ENCODE results near the gene ATP2C1.
"Not testable (repeated sequence)": the region's sequence is repeated elsewhere in the genome, so short reads cannot be mapped to it uniquely, and the experiment has no call there.

ATP2C1 gene

DNA sequence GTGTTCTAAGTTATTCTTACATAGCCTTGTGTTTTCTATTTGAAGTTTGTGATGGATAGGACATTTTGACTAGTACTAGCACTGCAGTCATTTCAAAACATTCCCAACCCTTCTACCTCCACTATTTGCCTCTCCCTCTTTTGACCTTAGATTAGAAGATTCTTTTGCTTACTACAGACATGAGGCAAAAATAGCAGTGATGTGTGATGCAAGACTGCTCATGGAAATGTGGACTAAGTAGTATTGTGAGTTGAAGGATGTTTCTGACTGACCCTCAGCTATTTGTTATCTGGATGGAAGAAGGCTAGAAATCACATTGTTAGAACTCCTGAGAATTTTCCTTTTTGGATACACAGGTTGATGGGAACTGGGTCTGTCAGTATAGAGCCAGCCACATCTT lies 45.9 kb downstream of the ATP2C1 start:
- no peak for DNase-seq (ENCODE audit: low spot score)

- no peak for DNase-seq (ENCODE audit: low spot score)
Measured at GRCh38 chr3:130941793-130942192, 47.9 kb downstream of the ATP2C1 start.

DNA sequence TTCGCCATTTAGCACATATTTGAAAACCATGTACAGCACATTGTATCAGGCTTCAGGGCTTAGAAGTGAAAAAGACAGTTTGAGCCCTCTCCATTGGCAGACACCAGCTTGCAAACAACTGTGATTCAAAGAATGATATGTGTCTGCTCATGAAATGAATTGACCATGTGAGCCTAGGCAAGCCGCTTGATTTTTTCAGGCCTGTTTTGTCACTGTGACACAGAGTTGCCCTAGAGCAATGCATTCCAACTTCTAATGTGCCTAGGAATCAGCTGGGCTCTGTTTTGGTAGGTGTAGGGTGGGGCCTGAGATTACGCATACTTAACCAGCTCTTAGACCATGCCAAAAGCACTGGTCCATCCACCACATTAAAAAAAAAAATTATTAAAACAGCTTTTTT lies 53.0 kb downstream of the ATP2C1 start:
- no peak for DNase-seq (ENCODE audit: low spot score)

DNA sequence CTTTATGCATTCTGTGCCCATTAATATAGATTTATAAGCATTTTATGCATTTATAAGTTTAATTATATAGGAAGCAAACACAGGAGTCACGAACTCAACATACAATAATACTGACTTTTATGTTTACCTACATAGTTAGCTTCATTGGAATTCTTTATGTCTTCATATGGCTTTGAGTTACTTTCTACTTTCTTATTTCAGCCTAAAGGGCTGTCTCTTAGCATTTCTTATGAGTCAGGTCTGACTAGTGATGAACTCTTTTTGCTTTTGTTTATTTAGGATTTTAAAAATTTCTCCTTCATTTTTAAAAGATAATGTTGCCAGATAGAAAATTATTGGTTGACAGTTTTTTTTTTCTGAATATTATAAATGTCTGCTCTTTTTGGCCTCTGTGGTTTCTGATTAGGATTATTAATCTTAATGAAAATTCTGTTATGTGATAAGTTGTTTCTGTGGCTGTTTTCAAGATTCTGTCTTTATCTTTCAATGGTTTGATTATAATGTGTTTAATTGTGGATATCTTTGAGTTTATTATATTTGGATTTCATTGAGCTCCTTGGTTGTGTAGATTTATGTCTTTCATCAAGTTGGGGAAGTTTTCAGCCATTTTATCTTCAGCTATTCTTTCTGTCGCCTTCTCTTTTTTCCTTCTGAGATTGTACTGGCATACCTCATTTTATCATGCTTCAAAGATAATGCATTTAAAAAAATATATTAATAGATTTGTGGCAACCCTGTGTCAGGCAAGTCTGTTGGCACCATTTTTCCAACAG lies 54.3 kb downstream of the ATP2C1 start:
- no peak for DNase-seq (ENCODE audit: low spot score)

GRCh38 chr3:130948929-130949328 lies 55.0 kb downstream of the ATP2C1 start:
- no peak for DNase-seq (ENCODE audit: low spot score)

GRCh38 chr3:130950124-130950523 lies 56.2 kb downstream of the ATP2C1 start:
- DNase-seq (ENCODE audit: low spot score), result no peak

DNA sequence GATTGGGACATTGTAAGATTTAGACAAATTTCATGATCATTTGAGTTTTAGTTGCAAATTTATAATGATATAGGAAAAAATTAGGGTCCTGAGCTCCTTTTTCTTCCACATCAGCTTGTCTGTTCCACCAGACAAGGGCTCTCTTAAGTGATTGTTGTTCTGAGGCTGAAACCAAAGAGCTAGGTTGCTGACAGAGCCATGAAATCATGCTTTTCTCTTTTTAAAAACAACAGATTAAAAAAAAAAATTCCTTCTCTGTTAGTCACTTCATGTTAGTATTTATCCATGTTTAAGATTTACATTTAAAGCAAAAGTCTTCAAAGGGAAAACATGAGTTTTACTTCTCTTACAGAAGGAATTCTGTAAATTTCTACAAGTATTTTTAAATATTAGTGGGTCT lies 56.8 kb downstream of the ATP2C1 start:
- DNase-seq (ENCODE audit: low spot score), result no peak

DNA sequence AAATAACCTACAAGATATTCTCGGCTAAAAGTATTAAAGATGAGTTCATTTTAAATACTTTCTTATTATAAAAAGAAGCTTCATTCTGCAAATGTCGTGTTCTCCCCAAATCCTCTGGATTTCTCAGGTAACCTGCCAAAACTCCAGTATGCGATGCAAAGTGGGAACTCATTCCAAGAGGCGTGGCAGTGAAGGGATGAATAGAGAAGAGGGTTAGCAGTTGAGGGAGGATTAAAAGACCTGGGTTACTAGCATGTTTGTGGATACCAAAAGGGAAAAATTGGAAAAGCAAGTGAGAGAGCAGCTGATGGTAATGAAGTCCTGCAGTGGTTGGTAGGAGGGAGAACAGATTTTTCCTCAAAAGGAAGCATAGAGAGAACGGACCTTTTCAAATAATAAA lies 61.6 kb downstream of the ATP2C1 start:
- no peak for DNase-seq (ENCODE audit: low spot score)

GRCh38 chr3:130956281-130956680 lies 62.4 kb downstream of the ATP2C1 start:
- DNase-seq (ENCODE audit: low spot score), result no peak

DNA sequence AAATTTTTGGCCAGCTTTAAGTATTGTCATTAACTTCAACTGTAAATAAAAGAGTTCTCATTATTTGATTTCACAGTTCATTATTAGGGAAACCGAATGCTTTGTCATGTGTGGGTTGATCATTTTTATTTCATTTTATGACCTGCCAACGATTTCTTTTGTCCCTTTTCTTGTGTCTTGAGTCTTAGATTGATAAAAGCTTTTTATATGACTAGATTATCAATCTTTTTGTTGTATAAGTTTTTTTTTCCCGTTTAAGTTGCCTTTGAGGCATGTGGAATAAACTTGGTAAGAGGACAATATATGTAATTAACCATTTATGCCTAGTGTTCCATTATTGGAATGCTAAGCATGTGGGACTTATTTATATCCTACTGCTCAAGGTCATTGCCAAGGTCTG lies 62.8 kb downstream of the ATP2C1 start:
- DNase-seq (ENCODE audit: low spot score), result no peak

DNA sequence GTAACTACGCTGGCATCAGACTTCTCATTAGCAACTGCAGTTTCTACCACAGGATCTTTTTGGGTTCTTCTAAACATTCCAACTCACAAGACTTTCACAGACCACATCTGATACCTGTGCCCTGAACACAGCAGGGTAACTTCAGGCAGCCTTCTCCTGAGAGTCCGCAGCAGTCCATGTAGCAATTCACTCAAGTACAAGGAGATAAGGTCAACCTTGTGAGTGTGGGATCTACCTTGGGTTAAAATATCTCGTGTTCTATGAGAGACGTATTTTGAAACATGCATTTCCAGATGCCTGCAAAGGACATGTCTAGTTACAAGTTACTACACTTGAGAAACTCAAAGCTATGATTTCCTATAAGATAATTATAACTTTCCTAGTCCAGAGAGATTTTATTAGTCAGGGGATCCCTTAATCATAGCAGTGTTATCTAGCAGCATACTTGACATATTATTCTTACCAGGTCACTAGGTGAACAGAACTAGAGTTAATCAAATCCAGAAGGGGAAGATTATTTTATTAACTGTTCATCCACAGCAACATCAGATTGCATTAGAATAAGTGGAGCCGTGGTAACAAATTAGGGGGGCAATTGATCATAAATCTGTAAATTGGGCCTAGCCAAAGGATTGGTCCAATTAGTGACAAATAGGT lies 66.4 kb downstream of the ATP2C1 start:
- DNase-seq (ENCODE audit: low spot score), result no peak

DNA sequence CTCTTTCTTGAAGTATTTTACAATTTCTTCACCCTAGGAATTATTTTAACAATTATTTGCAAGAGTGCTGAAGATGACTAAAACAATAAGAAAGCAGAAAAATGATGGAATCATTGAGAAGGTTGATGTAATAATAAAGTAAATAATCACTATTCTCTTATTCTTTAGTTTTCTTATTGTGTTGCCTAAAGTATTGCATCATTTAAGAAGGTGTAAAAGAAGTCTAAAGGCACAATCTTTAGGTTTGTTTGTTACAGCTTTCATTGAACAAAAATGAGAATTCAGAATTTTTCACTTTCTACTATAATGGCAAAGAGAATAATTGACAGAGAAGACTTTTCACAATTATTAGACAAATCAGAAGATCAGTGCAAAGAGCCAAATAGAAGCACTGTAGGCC lies 67.6 kb downstream of the ATP2C1 start:
- DNase-seq (ENCODE audit: low spot score), result no peak

DNA sequence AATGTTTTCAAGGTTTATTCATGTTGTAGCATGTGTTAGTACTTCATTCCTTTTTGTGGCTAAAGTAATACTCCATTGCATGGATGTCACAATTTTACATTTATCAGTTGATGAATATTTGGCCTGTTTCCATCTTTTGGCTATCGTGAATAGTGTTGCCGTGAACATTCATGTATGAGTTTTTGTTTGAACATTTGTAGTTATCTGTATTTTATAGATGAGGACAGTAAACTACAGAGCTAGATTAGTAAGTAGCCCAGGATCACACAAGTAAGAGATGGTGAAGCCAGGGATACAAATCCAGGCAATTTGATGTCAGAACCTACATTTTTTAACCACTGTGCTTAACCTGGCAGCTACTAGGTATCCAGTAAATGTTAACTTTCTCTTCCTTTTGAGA lies 69.6 kb downstream of the ATP2C1 start:
- DNase-seq (ENCODE audit: low spot score), result no peak

DNA sequence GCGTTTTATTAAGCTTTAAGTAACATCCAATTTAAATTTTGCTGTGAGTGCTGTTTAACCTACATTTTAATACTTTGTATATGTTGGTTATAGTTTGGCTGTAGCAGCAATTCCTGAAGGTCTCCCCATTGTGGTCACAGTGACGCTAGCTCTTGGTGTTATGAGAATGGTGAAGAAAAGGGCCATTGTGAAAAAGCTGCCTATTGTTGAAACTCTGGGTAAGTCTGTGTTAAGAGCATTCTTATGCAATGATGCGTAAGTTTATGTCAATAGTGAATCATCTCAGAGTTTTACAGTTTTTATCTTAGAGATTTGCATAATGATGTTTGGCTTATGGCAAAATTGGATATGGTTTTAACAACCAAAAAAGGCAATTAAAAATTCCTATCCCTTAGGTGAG lies 70.0 kb downstream of the ATP2C1 start:
- peak; percentile 35 for DNase-seq (ENCODE audit: low spot score)

DNA sequence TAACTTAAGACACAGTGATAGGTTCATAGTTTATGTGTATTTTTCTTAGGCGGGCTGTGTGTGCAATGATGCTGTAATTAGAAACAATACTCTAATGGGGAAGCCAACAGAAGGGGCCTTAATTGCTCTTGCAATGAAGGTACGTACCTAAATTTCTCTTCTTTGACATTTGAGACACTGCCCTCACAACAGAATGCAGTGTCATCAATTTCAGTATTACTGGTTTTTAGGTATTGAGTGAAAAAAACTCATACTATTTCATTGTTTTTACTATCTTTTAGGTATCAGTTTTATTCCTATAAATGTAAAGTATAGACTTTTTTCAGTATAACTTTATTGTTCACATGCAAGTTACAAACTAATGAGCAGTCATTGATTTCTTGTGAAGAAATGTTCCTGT lies 73.4 kb downstream of the ATP2C1 start:
- DNase-seq (ENCODE audit: low spot score), result no peak

DNA sequence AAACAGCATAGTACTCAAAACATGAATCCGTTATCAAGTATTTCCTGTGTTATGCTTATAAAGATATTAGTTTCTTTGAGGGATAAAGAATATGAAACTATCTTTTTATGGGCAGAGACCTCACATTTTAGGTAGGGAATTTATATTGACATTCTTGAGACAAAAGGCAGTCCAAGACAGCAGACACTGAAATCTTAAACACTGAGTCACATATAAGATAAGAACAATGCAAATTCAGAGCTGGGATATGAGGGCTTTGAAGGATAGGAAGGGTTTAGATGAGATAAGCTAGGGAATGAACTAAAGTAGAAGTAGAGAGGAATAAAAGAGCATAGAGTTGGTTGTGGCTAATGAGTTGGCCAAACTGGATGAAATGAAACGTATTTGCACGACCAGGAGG lies 74.3 kb downstream of the ATP2C1 start:
- DNase-seq (ENCODE audit: low spot score), result no peak

DNA sequence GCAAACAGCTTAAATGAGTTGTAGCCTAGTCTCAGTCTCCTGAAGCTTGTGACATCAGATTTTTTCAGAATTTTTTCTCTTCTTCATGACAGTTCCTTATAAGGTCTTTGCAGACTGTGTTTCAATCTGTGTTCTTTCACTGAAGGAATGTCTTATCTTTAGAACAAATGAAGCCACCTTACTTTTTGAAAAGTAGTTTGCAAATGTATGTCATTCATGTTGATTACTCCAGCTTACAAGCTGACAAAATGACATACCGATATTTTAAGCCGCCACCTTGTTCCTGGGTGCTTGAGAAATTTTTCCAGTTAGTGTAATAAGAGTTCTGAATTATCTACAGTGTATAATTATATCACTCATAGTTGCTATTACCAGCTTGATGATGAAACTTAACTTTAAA lies 75.7 kb downstream of the ATP2C1 start:
- DNase-seq (ENCODE audit: low spot score), result peak; percentile 71

DNA sequence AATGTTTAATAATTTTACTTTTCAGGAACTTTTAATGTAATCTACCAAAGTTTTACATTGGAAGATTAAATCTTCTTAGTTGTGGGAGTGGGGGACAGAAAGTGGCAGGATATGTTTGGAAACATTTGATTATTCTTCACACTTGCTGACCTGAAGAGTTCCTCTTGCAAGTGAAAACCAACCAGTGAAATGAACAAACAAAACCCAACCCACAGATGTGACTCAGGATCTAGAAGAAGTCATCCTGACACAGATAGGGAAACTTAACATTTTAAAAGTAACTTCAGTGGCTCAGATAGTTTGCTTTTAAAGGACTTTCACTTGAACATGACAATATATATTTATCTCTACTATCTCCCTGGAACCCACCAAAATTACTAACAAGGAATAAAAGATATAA lies 77.3 kb downstream of the ATP2C1 start:
- no peak for DNase-seq (ENCODE audit: low spot score)

- DNase-seq (ENCODE audit: low spot score), result not testable (repeated sequence)
Measured at GRCh38 chr3:130972592-130972991, 78.7 kb downstream of the ATP2C1 start.

- DNase-seq (ENCODE audit: low spot score), result no peak
Measured at GRCh38 chr3:130973406-130973805, 79.5 kb downstream of the ATP2C1 start.

DNA sequence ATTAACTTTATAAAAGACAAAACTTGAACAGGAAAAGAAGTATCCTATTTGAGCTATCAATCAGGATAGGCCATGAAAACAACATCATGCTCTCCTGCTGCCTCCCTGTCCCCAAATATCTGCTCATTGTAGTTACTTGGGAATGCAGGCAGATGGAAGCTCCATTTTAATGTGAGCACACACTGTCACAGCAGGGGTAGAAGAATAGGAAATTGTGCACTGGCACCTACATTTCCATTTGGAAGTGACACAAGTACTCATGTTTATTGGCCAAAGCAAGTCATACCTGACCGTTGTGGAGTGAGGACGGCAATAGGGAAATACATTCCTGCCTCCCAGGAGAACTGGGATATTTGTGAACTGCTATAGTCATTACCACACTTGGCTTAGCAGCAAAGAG lies 80.3 kb downstream of the ATP2C1 start:
- DNase-seq (ENCODE audit: low spot score), result no peak

- no peak for DNase-seq (ENCODE audit: low spot score)
Measured at GRCh38 chr3:130975251-130975650, 81.4 kb downstream of the ATP2C1 start.

GRCh38 chr3:130976706-130977105 lies 82.8 kb downstream of the ATP2C1 start:
- no peak for DNase-seq (ENCODE audit: low spot score)

- no peak for DNase-seq (ENCODE audit: low spot score)
Measured at GRCh38 chr3:130979117-130979516, 85.2 kb downstream of the ATP2C1 start.

All from putamen (tissue), 1 donor.